Endothelial cell of umbilical vein (primary cell): ENCODE data around the gene LRP1B. TPM values are rescaled to one million over a fixed set of nuclear protein-coding genes. Genes with fewer than 3 reads are reported as not detected.

Experiments used
- BruUV-seq: library from RNA; stranded (reverse); fragments of 400-500 nt; replicated peaks from 2 replicates; lab custom pipeline; 2021; lab: Mats Ljungman, UMichigan
- CTCF ChIA-PET: fragments of 300-600, 350-600 bp; sonication (Branson Sonifier 250); formaldehyde crosslinking; loops from one replicate; lab custom pipeline; 2021; ENCODE audit warnings: antibody characterized with exemption, inconsistent platforms; lab: Charles Lee
- POLR2A ChIA-PET: fragments of 300-600, 350-600 bp; sonication (Branson Sonifier 250); formaldehyde crosslinking; loops from one replicate; lab custom pipeline; 2021; ENCODE audit warnings: antibody characterized with exemption, inconsistent platforms; lab: Charles Lee
- DNase-seq: peaks from one replicate; pipeline ENCODE4 v3.0.0-alpha.2; 2011; ENCODE audit warnings: low read depth, low spot score
- FAIRE-seq: peaks from 2 replicates; lab custom pipeline; 2011; peaks lifted over from hg19 to GRCh38; lab: Jason Lieb, UNC
- H2AFZ ChIP-seq: 2 replicates; pipeline ENCODE4 v1.6.0; 2012; ENCODE audit warnings: low read depth, low read length, control low read depth, inconsistent platforms
- H3K27ac ChIP-seq: 2 replicates; pipeline ENCODE4 v1.5.1; 2011; ENCODE audit warnings: low read depth, mild to moderate bottlenecking, control low read depth, low read length, moderate library complexity; ENCODE audit not compliant: insufficient read depth
- H3K27me3 ChIP-seq, 2 experiments: 2 replicates each; pipeline versions ENCODE4 v1.6.0 to v1.6.1; 2011; ENCODE audit warnings: low read length in 2 of 2, mixed read lengths in 1 of 2; ENCODE audit not compliant: control insufficient read depth in 2 of 2, insufficient read depth in 2 of 2
- H3K36me3 ChIP-seq, 2 experiments: 2 replicates in 1 of 2; 3 replicates in 1 of 2; pipeline ENCODE4 v1.5.1; 2011; ENCODE audit warnings: low read length in 2 of 2, mild to moderate bottlenecking in 1 of 2, moderate library complexity in 1 of 2; ENCODE audit not compliant: control insufficient read depth in 2 of 2, insufficient read depth in 2 of 2; ENCODE audit errors: extremely low read depth in 1 of 2
- H3K4me1 ChIP-seq: 3 replicates; pipeline ENCODE4 v1.5.1; 2011; ENCODE audit warnings: mild to moderate bottlenecking, low read length; ENCODE audit not compliant: control insufficient read depth, insufficient read depth; ENCODE audit errors: extremely low read depth
- H3K4me2 ChIP-seq: 2 replicates; pipeline ENCODE4 v1.6.1; 2011; ENCODE audit warnings: low read length, control low read depth, mixed read lengths; ENCODE audit not compliant: insufficient read depth
- H3K4me3 ChIP-seq, 3 experiments: fragments of 200-600 bp in 1 of 3; sonication (generic), shearing (Covaris generic) in 1 of 3; replicated peaks in 1 of 3; 2 replicates each; pipeline ENCODE4 v1.5.1; 2011 to 2016; ENCODE audit warnings: control low read depth in 3 of 3, low read length in 3 of 3, mild to moderate bottlenecking in 2 of 3, inconsistent platforms in 1 of 3, low read depth in 1 of 3, moderate library complexity in 1 of 3; ENCODE audit not compliant: insufficient read depth in 1 of 3
- H3K79me2 ChIP-seq: 2 replicates; pipeline ENCODE4 v1.6.0; 2012; ENCODE audit warnings: low read length, inconsistent platforms; ENCODE audit not compliant: control insufficient read depth, insufficient read depth
- H3K9ac ChIP-seq: replicated peaks from 2 replicates; pipeline ENCODE3; 2011; ENCODE audit warnings: low read length, control low read depth; ENCODE audit not compliant: insufficient read depth; ENCODE audit errors: extremely low read depth
- H3K9me1 ChIP-seq: replicated peaks from 3 replicates; pipeline ENCODE4 v1.6.0; 2011; ENCODE audit warnings: mild to moderate bottlenecking, low read length; ENCODE audit not compliant: control insufficient read depth, insufficient read depth; ENCODE audit errors: extremely low read depth
- H3K9me3 ChIP-seq: replicated peaks from 2 replicates; pipeline ENCODE4 v1.5.1; 2012; ENCODE audit warnings: low read length, inconsistent platforms; ENCODE audit not compliant: control insufficient read depth, insufficient read depth
- H4K20me1 ChIP-seq: replicated peaks from 2 replicates; pipeline ENCODE3; 2011; ENCODE audit warnings: mild to moderate bottlenecking, low read length; ENCODE audit not compliant: control insufficient read depth, insufficient read depth; ENCODE audit errors: extremely low read depth
- CTCF ChIP-seq, 2 donors: IDR thresholded peaks; 1 replicate in 1 of 2; 2 replicates in 1 of 2; pipeline ENCODE4 v1.5.1; 2011; ENCODE audit warnings: low read length in 2 of 2, mild to moderate bottlenecking in 2 of 2, moderate library complexity in 2 of 2, control low read depth in 1 of 2, inconsistent platforms in 1 of 2, low read depth in 1 of 2; ENCODE audit not compliant: insufficient read depth in 1 of 2; ENCODE audit errors: extremely low read depth in 1 of 2
- EZH2 ChIP-seq: IDR thresholded peaks from 2 replicates; pipeline ENCODE4 v1.6.1; 2012; ENCODE audit warnings: borderline replicate concordance, low read depth, mild to moderate bottlenecking, moderate library complexity, low read length, inconsistent platforms; ENCODE audit not compliant: severe bottlenecking
- FOS ChIP-seq: IDR thresholded peaks from 2 replicates; pipeline ENCODE4 v1.6.1; 2011; ENCODE audit warnings: mild to moderate bottlenecking, low read length, moderate library complexity, borderline replicate concordance; ENCODE audit not compliant: insufficient read depth
- GATA2 ChIP-seq: IDR thresholded peaks from 2 replicates; pipeline ENCODE4 v1.7.0; 2011; ENCODE audit warnings: low read depth, mild to moderate bottlenecking, moderate library complexity, mixed read lengths, low read length; ENCODE audit not compliant: insufficient read length, insufficient read depth
- JUN ChIP-seq: IDR thresholded peaks from 2 replicates; pipeline ENCODE4 v1.6.1; 2011; ENCODE audit warnings: borderline replicate concordance, low read depth; ENCODE audit not compliant: insufficient read length, insufficient read depth
- MAX ChIP-seq: IDR thresholded peaks from 2 replicates; pipeline ENCODE4 v1.6.1; 2011; ENCODE audit not compliant: insufficient read depth, insufficient read length
- MYC ChIP-seq: IDR thresholded peaks from one replicate; pipeline ENCODE4 v1.6.1; 2011; ENCODE audit warnings: mild to moderate bottlenecking, low read depth, low read length
- POLR2A ChIP-seq: IDR thresholded peaks from 2 replicates; pipeline ENCODE4 v1.6.1; 2012; ENCODE audit warnings: low read depth, mild to moderate bottlenecking, control low read depth, low read length
- POLR2AphosphoS5 ChIP-seq: IDR thresholded peaks from 2 replicates; pipeline ENCODE4 v1.6.1; 2012; ENCODE audit warnings: low read depth, mild to moderate bottlenecking, control low read depth, low read length, moderate library complexity; ENCODE audit not compliant: insufficient read depth
- dilution Hi-C: fragments of 300-500 bp; cut with MboI; formaldehyde crosslinking; loops from one replicate; pipeline ENCODE4 v1.15.0; 2019; ENCODE audit warnings: low sequenced_read_pairs; ENCODE audit not compliant: extremely low pct_ligation_motif_present
- intact Hi-C: fragments of 100-400 bp; cut with micrococcal nuclease; formaldehyde crosslinking; loops from one replicate; pipeline ENCODE4 v1.10.0; 2022
- polyA plus RNA-seq, 4 experiments: library from polyadenylated mRNA; depleted of rRNA in 3 of 4; stranded (reverse) in 3 of 4; unstranded in 1 of 4; fragments of >200 nt; gene quantifications; 2 replicates each; pipeline versions ENCODE4 v1.2.1 to v1.2.3, GENCODE V29; 2011 to 2012; ENCODE audit warnings: missing spikeins in 1 of 4
- total RNA-seq: library from RNA; stranded (reverse); gene quantifications from 2 replicates; pipeline ENCODE4 v1.2.3, GENCODE V29; 2021

The LRP1B gene
- total and polyA plus RNA-seq, 2 donors (not counting 3 experiments of a cell fraction or from before 2014, with no cell fraction given): 0.03 to 0.07 TPM

GRCh38 chr2:140654565-140654964, 1476.3 kb downstream of the LRP1B start:
- TF ChIP-seq MAX: no peak
- Histone ChIP-seq H4K20me1 (no peaks in the 10 kb centered on the region), H3K79me2 (no peaks in the 10 kb centered on the region), H3K4me3 (no peak overlapping the region), H3K27me3 (no peaks in the 10 kb centered on the region), H3K9ac (no peak overlapping the region), H2AFZ (no peak overlapping the region), H3K4me2 (no peak overlapping the region), H3K4me1 (peaks cover 25% of the 10 kb centered on the region), H3K36me3 (no peaks in the 10 kb centered on the region), H3K9me3 (no peaks in the 10 kb centered on the region), H3K9me1 (no peaks in the 10 kb centered on the region), H3K27ac (no peak overlapping the region)
- DNase-seq (no peak), FAIRE-seq (no peak)
- ChIA-PET CTCF (no interaction called here), POLR2A (no interaction called here)
- intact Hi-C loops (no loop called here), dilution Hi-C loops (no loop called here)
- no TSS peak for BruUV-seq

DNA sequence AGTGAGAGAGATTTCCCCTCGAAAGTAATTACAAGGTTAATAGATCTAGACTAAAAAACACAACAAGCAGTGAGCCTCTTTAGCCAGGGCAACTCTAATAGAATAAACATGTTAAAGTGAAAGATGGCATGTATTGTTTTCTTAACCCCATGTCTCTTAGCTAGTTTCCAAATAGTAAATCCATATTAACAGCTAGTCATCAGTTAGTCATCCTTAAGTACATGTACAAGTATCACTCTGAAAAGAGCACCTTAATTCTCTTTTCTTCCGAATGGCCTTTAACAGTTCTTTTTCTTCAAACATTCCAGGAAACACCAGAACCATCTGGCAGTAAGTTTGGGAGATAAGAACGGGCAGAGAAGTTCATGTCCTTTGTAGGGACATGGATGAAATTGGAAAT, 1480.0 kb downstream of the LRP1B start:
- Histone ChIP-seq H3K27me3 (no peaks in the 10 kb centered on the region), H3K36me3 (no peaks in the 10 kb centered on the region), H3K27ac (no peak overlapping the region), H3K9ac (no peak overlapping the region), H4K20me1 (no peaks in the 10 kb centered on the region), H3K4me2 (peak overlapping the region; percentile 47), H3K9me3 (no peaks in the 10 kb centered on the region), H3K9me1 (no peaks in the 10 kb centered on the region), H3K79me2 (no peaks in the 10 kb centered on the region), H3K4me3 (no peak overlapping the region), H3K4me1 (peaks cover 4% of the 10 kb centered on the region), H2AFZ (peak overlapping the region; percentile 66)
- CTCF ChIA-PET: interaction anchor here (1.5 kb wide), 1 partner anchor 10 kb away, joined by 4 read pairs; no protein-coding TSS in a partner anchor
- FAIRE-seq: peak; percentile 18
- TF ChIP-seq FOS (peak; percentile 30), MAX (no peak), POLR2A (no peak), MYC (no peak), EZH2 (no peak), CTCF (IDR thresholded peaks at IDR 0.05; ENCODE audit: extremely low read depth in 1 of 2, insufficient read depth in 1 of 2, low read depth in 1 of 2, low read length in 2 of 2) (no peak), POLR2AphosphoS5 (no peak), JUN (no peak), GATA2 (peak; percentile 34)
- intact Hi-C loops (no loop called here), dilution Hi-C loops (no loop called here)
- BruUV-seq: no TSS peak
- POLR2A ChIA-PET: no interaction called here
- peak; percentile 63 for DNase-seq
